ENCODE measurements around the gene NDUFA13.

Gene NDUFA13

DNA sequence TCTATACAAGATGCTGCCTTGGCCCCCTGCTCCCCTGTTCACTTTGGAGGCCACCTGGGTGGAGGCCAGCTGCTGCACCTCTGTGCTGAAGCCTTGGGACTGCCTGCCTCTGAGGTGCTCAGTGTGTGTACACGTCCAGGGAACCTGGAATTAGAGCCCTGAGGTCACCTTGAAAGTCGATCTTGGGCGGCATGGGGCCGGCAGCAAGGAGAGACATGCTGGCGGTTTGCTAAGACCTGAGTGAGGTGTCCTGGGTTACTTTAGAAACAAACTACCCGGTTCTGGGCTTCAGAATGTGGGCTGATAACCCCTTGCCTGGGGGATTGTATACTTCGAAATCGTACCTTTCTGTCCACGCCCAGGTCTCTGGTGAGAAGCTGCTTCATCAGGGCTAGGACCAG is 26.2 kb upstream of the NDUFA13 start:
- Mint-ChIP-seq H3K4me3 (peak overlapping the region; percentile 61), H3K9me3 (no peaks in the 10 kb centered on the region), H3K27ac (peak overlapping the region; percentile 99), H3K36me3 (ENCODE audit: low read depth) (peaks cover 3% of the 10 kb centered on the region), H3K27me3 (ENCODE audit: low read depth, poor library complexity) (no peaks in the 10 kb centered on the region), H3K4me1 (peaks cover 58% of the 10 kb centered on the region)
- no peak for TF ChIP-seq CTCF (IDR thresholded peaks at IDR 0.05)
- DNase-seq, result no peak

DNA sequence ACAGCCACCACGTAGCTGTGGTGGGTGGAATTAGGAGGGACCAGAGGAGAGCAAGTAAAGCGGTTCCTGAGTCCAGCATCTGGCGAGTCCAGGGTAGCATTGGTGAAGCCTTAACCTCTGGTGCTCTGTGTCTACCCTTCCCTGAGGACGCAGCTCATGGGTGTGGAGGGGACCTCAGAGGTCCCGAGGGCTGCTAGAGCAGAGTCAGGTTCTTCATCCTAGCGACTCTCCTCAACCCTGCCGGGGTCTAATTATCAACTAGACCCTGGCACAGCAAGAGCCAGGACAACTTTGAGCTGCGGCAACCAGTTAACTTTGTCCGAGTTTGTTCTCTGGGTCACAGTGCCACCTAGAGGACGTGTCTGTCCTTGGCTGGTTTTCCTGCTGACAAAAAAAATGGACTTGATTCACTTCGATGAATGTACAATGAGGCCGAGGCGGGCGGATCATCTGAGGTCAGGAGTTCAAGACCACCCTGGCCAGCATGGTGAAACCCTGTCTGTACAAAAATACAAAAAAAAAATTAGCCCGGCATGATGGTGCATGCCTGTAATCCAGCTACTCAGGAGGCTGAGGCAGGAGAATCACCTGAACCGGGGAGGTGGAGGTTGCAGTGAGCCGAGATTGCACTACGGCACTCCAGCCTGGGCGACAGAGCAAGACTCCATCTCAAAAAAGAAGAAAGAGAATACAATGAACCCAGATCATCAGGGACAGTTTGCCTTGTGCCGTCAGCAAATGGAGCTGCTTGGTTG is 25.6 kb upstream of the NDUFA13 start:
- H3K27me3 Mint-ChIP-seq (ENCODE audit: low read depth, poor library complexity), result no peaks in the 10 kb centered on the region
- H3K9me3 Mint-ChIP-seq, result no peaks in the 10 kb centered on the region
- no peak overlapping the region for H3K4me3 Mint-ChIP-seq
- H3K36me3 Mint-ChIP-seq (ENCODE audit: low read depth), result peaks cover 6% of the 10 kb centered on the region
- peaks cover 52% of the 10 kb centered on the region for H3K4me1 Mint-ChIP-seq
- peak; percentile 81 for TF ChIP-seq CTCF (IDR thresholded peaks at IDR 0.05)
- peak overlapping the region; percentile 99 for H3K27ac Mint-ChIP-seq
- peak; percentile 82 for DNase-seq

DNA sequence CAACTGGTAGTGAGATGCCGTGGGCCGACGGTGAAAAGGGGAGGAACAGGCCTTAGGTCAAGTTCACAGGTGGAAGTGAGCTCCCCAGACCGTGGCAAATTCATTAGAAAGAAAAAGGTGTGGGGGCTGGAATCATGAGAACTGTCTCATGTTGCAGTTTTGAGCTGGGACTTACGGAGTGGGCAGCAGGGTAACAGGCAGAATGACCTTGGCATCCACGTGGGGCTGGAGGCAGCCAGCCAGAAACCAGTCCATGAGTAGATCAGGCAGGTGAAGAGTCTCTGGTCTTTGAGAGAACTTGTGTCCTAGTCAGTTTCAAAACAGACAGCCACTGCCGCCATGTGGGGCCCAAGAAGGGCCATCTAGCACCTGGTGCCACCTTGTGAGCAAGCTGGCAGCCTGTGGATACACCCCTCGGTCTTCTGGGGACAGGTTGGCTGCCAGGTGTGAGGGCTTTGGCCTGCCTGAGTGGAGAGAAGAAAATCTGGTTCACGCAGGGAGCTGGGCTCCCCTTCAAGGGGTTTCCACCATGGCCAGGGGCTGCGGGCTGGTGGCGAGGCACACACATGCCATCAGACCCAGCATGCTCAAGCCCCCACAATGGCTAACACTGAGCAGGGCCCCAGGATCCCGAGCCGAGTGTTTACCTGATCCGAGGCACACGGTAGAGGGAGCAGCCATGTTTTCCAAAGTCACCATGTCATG is 24.6 kb upstream of the NDUFA13 start:
- no peak for TF ChIP-seq CTCF (IDR thresholded peaks at IDR 0.05)
- Mint-ChIP-seq H3K27ac (no peak overlapping the region), H3K4me1 (peaks cover 41% of the 10 kb centered on the region), H3K27me3 (ENCODE audit: low read depth, poor library complexity) (no peaks in the 10 kb centered on the region), H3K36me3 (ENCODE audit: low read depth) (peaks cover 6% of the 10 kb centered on the region), H3K9me3 (no peaks in the 10 kb centered on the region), H3K4me3 (no peak overlapping the region)
- no peak for DNase-seq

- Mint-ChIP-seq H3K4me3 (no peak overlapping the region), H3K27ac (peak overlapping the region; percentile 48), H3K4me1 (peaks cover 35% of the 10 kb centered on the region), H3K27me3 (ENCODE audit: low read depth, poor library complexity) (peaks cover 2% of the 10 kb centered on the region), H3K36me3 (ENCODE audit: low read depth) (peaks cover 12% of the 10 kb centered on the region), H3K9me3 (no peaks in the 10 kb centered on the region)
- DNase-seq, result no peak
- TF ChIP-seq CTCF (IDR thresholded peaks at IDR 0.05), result no peak
Measured at GRCh38 chr19:19492026-19492610, 23.9 kb upstream of the NDUFA13 start.

DNA sequence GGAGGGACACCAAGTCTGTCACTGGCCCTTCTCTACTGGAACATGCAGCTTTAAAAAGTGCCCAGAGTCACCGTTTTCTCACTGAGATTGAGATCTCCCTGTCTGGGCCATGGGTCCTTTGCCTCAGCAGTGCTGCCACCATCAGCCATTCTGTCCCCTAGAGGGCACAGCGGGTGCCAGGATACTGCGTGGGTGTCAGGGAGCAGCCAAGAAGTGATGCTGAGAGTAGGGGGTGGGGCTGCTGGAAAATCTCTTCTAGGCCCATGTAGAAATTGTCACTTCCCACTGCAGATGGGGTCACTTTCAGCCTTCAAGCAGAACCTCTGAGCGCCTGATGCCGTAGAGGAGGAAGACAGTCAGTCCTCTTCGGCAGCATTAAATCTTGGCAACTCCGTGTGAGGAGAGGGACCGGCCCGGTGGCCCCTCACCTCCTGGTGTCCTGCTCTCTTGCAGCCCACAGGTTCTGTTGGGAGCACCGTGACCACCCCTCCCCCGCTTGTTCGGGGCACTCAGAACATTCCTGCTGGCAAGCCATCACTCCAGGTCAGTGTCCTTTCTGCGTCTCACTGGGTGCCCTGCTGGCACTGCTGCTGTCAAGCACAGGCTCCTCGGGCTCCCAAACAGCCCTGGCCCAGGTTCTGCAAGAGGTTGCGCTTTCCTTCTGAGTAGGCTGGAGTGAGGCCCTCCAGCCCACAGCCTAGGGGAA is 22.0 kb upstream of the NDUFA13 start:
- Mint-ChIP-seq H3K36me3 (ENCODE audit: low read depth) (peaks cover 15% of the 10 kb centered on the region), H3K4me1 (peaks cover 16% of the 10 kb centered on the region), H3K4me3 (no peak overlapping the region), H3K9me3 (no peaks in the 10 kb centered on the region), H3K27me3 (ENCODE audit: low read depth, poor library complexity) (peaks cover 2% of the 10 kb centered on the region), H3K27ac (no peak overlapping the region)
- TF ChIP-seq CTCF (IDR thresholded peaks at IDR 0.05), result no peak
- no peak for DNase-seq
